ENCODE results near the gene LRMDA.

LRMDA gene

DNA sequence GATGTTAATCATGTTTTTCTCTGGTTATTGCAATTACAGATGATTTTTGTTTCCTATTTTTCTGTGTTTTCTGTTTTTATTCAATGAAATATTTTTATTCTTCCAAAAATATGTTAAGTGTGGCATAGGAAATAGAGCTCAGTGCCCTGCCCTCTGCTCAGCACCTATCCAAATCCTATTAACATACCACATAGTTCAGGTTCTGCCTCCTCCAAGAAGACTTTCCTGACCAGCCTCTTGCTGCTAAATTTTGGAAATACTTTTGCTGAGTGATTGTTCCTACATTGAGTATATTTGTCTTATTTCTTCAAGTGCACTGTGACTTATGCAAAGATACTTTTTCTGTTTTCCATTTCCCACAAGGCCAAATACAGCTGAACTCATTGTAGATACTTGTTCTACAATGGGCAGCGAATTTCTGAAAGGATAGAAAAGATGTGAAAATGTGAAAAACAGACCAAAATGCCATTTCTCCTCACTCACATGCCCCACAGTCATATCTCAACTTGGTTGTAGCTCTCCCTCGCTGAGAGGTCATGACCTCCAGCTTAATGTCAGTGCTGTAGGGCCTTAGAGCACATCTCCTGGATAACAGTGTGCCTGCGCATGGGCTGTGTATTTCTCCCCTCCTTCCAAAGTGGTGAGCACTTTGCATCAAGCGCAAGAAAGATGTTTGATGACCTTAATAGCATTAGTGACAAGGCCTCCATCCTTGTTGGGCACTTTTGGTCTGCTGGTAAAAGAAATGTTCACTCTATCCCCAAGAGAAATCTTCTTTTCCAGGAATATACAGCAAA lies 677.3 kb downstream of the LRMDA start:
- TF ChIP-seq CEBPB (IDR thresholded peaks at IDR 0.05): no peak
- TF ChIP-seq YY1 (IDR thresholded peaks at IDR 0.05; ENCODE audit: low read depth): no peak
- TF ChIP-seq NFIC (IDR thresholded peaks at IDR 0.05): no peak
- no peak for TF ChIP-seq RAD21 (IDR thresholded peaks at IDR 0.05; ENCODE audit: low read depth)
- TF ChIP-seq TAF1 (IDR thresholded peaks at IDR 0.05; ENCODE audit: low read depth): no peak
- TF ChIP-seq FOXM1 (IDR thresholded peaks at IDR 0.05; ENCODE audit: borderline replicate concordance, low read depth): no peak
- no peak for TF ChIP-seq TCF12 (IDR thresholded peaks at IDR 0.05; ENCODE audit: low read depth)
- TF ChIP-seq, protein P1, sequence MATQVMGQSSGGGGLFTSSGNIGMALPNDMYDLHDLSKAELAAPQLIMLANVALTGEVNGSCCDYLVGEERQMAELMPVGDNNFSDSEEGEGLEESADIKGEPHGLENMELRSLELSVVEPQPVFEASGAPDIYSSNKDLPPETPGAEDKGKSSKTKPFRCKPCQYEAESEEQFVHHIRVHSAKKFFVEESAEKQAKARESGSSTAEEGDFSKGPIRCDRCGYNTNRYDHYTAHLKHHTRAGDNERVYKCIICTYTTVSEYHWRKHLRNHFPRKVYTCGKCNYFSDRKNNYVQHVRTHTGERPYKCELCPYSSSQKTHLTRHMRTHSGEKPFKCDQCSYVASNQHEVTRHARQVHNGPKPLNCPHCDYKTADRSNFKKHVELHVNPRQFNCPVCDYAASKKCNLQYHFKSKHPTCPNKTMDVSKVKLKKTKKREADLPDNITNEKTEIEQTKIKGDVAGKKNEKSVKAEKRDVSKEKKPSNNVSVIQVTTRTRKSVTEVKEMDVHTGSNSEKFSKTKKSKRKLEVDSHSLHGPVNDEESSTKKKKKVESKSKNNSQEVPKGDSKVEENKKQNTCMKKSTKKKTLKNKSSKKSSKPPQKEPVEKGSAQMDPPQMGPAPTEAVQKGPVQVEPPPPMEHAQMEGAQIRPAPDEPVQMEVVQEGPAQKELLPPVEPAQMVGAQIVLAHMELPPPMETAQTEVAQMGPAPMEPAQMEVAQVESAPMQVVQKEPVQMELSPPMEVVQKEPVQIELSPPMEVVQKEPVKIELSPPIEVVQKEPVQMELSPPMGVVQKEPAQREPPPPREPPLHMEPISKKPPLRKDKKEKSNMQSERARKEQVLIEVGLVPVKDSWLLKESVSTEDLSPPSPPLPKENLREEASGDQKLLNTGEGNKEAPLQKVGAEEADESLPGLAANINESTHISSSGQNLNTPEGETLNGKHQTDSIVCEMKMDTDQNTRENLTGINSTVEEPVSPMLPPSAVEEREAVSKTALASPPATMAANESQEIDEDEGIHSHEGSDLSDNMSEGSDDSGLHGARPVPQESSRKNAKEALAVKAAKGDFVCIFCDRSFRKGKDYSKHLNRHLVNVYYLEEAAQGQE (IDR thresholded peaks at IDR 0.05; ENCODE audit: low read depth): no peak
- TF ChIP-seq, protein P2, sequence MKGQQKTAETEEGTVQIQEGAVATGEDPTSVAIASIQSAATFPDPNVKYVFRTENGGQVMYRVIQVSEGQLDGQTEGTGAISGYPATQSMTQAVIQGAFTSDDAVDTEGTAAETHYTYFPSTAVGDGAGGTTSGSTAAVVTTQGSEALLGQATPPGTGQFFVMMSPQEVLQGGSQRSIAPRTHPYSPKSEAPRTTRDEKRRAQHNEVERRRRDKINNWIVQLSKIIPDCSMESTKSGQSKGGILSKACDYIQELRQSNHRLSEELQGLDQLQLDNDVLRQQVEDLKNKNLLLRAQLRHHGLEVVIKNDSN (IDR thresholded peaks at IDR 0.05): no peak
- TF ChIP-seq TEAD4 (IDR thresholded peaks at IDR 0.05): no peak
- TF ChIP-seq EP300 (IDR thresholded peaks at IDR 0.05; ENCODE audit: borderline replicate concordance): no peak
- no peak for TF ChIP-seq EGR1 (IDR thresholded peaks at IDR 0.05)
- TF ChIP-seq, protein P3, sequence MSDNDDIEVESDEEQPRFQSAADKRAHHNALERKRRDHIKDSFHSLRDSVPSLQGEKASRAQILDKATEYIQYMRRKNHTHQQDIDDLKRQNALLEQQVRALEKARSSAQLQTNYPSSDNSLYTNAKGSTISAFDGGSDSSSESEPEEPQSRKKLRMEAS (IDR thresholded peaks at IDR 0.05): no peak

DNA sequence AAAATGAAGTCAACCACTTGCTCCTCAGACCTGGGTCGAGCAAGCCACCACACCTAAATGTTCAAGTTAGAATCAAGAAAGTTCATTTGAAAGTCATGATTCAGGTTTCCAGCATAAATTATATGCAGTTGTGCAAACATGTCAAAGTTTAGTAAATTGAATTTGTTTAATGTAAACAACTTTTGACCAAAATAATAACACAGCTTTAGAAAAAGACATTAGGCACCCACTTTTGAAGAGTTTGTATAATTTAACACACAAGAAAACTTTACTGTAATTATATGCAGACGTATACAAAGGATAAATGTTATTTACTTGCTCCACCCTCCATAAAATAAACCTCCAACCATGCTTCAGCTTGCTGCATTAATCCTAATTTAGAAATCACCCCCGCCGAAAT lies 680.0 kb downstream of the LRMDA start:
- TF ChIP-seq EGR1 (IDR thresholded peaks at IDR 0.05) (no peak), YY1 (IDR thresholded peaks at IDR 0.05; ENCODE audit: low read depth) (no peak), NFIC (IDR thresholded peaks at IDR 0.05) (no peak)
- TF ChIP-seq, protein P1 (IDR thresholded peaks at IDR 0.05; ENCODE audit: low read depth): no peak
- TF ChIP-seq, protein P3 (IDR thresholded peaks at IDR 0.05): no peak

DNA sequence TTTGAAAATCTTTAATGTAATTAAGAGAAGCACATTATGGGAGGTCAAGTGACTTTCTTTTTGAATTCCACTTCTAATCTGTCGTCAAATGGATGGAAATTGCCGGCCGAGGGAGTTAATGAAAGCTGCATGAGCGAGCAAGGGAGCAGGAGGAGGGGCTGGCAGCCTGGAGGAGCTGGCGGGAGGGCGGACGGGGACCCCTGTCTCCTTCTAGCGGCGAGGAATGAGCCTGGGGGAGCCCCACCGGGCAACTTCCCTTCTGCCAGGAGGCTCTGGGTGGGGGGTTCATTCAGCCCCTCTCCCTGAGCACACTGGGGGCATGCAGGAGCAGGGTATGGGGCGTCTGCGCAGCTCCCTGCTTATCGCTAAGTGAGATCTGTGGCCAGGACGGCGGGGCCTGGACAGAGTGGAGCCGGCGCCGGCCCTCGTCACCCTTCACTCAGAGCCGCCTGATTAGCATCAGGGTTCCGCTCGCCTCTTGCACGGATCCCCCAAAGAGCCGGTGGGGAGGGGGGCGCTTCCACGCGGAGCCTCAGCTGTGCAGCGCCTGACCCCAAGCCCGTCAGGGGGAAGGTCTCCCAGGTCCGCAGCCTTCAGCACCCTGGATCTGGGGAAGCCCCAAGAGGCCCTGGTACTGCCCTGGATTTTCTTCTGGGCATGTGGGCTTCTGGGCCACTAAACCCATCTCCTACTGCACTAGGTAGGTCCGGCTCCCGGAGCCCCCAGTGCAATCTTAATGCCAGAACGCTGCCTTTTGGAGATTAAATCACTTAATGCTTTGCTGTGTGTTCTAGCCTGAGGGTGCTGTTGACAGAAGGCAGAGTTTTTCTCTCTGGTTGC lies 680.8 kb downstream of the LRMDA start:
- TF ChIP-seq NFIC (IDR thresholded peaks at IDR 0.05) (no peak), CREB1 (IDR thresholded peaks at IDR 0.05; ENCODE audit: low read depth) (no peak), TEAD4 (IDR thresholded peaks at IDR 0.05) (no peak), TAF1 (IDR thresholded peaks at IDR 0.05; ENCODE audit: low read depth) (no peak), ZBTB7A (IDR thresholded peaks at IDR 0.05; ENCODE audit: low read depth) (no peak), FOXM1 (IDR thresholded peaks at IDR 0.05; ENCODE audit: borderline replicate concordance, low read depth) (no peak), EP300 (IDR thresholded peaks at IDR 0.05; ENCODE audit: borderline replicate concordance) (no peak)
- TF ChIP-seq, protein P1 (IDR thresholded peaks at IDR 0.05; ENCODE audit: low read depth): no peak
- TF ChIP-seq, protein P3 (IDR thresholded peaks at IDR 0.05): no peak
- TF ChIP-seq, protein P2 (IDR thresholded peaks at IDR 0.05): no peak

DNA sequence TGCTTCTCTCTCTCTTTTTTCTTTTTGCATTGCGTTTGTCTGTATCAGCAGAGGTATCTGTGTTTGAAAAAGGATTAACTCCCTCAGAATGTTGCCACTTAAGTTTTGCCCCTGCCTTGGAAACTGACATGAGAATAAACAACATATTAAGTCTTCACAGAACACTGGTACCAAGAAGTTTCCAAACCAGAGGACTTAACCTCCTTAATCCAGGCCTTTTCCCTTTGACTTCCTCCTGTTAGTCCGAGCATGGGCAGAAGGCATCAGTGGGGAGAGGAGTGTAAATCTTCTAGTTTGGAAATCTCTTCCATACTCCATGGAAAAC lies 681.4 kb downstream of the LRMDA start:
- no peak for TF ChIP-seq CEBPB (IDR thresholded peaks at IDR 0.05)
- TF ChIP-seq, protein P2 (IDR thresholded peaks at IDR 0.05): no peak
- no peak for TF ChIP-seq NFIC (IDR thresholded peaks at IDR 0.05)
- TF ChIP-seq, protein P3 (IDR thresholded peaks at IDR 0.05): no peak
- TF ChIP-seq CREB1 (IDR thresholded peaks at IDR 0.05; ENCODE audit: low read depth): no peak
- TF ChIP-seq TAF1 (IDR thresholded peaks at IDR 0.05; ENCODE audit: low read depth): no peak
- TF ChIP-seq RAD21 (IDR thresholded peaks at IDR 0.05; ENCODE audit: low read depth): no peak
- no peak for TF ChIP-seq FOXM1 (IDR thresholded peaks at IDR 0.05; ENCODE audit: borderline replicate concordance, low read depth)

Measured in Ishikawa (cell line).